ENCODE data around the gene NCKAP5.

Gene NCKAP5

GRCh38 chr2:133039531-133039930, 528.7 kb downstream of the NCKAP5 start:
- Histone ChIP-seq H4K8ac (ENCODE audit: low read depth, low read length) (no peak overlapping the region), H2BK120ac (ENCODE audit: insufficient read depth, low read length, poor library complexity) (no peak overlapping the region), H3K27ac (ENCODE audit: low read depth, low read length) (no peak overlapping the region), H2AFZ (ENCODE audit: insufficient read depth, low read length, poor library complexity) (no peak overlapping the region), H3K79me2 (ENCODE audit: control insufficient read depth, insufficient read depth, low read length, poor library complexity) (no peaks in the 10 kb centered on the region), H3K9ac (ENCODE audit: low read length) (no peak overlapping the region), H3K23ac (ENCODE audit: low read length) (no peak overlapping the region), H3K27me3 (ENCODE audit: insufficient read depth, low read length) (no peaks in the 10 kb centered on the region), H3K4me1 (ENCODE audit: control insufficient read depth in 1 of 2, insufficient read depth in 2 of 2, low read length in 2 of 2) (no peaks in the 10 kb centered on the region), H4K91ac (ENCODE audit: low read depth, low read length) (no peak overlapping the region), H3K4me3 (ENCODE audit: low read depth, low read length) (no peak overlapping the region), H3K9me3 (ENCODE audit: insufficient read depth, low read depth, low read length) (no peaks in the 10 kb centered on the region), H2BK5ac (ENCODE audit: low read depth, low read length, poor library complexity) (no peak overlapping the region), H3K18ac (ENCODE audit: low read length) (no peak overlapping the region), H3K4ac (ENCODE audit: low read depth, low read length) (no peak overlapping the region), H3K79me1 (ENCODE audit: low read length) (no peaks in the 10 kb centered on the region), H3K4me2 (ENCODE audit: low read length) (no peak overlapping the region), H3K14ac (ENCODE audit: low read length) (no peak overlapping the region), H2BK12ac (ENCODE audit: low read length) (no peak overlapping the region), H3K36me3 (ENCODE audit: control insufficient read depth in 1 of 2, insufficient read depth in 2 of 2, low read length in 2 of 2) (no peaks in the 10 kb centered on the region), H4K12ac (ENCODE audit: low read depth, low read length) (no peak overlapping the region), H2AK5ac (ENCODE audit: low read length) (no peak overlapping the region)
- WGBS (ENCODE audit: extremely low coverage, insufficient coverage, insufficient read length) = no CpG with 5 or more reads among the region's 1 CpG
- DNase-seq = no peak

- no peak overlapping the region for H3K4me3 ChIP-seq (ENCODE audit: low read depth, low read length)
- no peaks in the 10 kb centered on the region for H3K79me2 ChIP-seq (ENCODE audit: control insufficient read depth, insufficient read depth, low read length, poor library complexity)
- no peak overlapping the region for H2BK5ac ChIP-seq (ENCODE audit: low read depth, low read length, poor library complexity)
- H3K9me3 ChIP-seq (ENCODE audit: insufficient read depth, low read depth, low read length) = no peaks in the 10 kb centered on the region
- H3K9ac ChIP-seq (ENCODE audit: low read length) = no peak overlapping the region
- no peak overlapping the region for H2AFZ ChIP-seq (ENCODE audit: insufficient read depth, low read length, poor library complexity)
- H3K4ac ChIP-seq (ENCODE audit: low read depth, low read length) = no peak overlapping the region
- no peaks in the 10 kb centered on the region for H3K4me1 ChIP-seq (ENCODE audit: control insufficient read depth in 1 of 2, insufficient read depth in 2 of 2, low read length in 2 of 2)
- H3K4me2 ChIP-seq (ENCODE audit: low read length) = no peak overlapping the region
- DNase-seq = no peak
- no peak overlapping the region for H3K14ac ChIP-seq (ENCODE audit: low read length)
- H2BK12ac ChIP-seq (ENCODE audit: low read length) = no peak overlapping the region
- H4K12ac ChIP-seq (ENCODE audit: low read depth, low read length) = no peak overlapping the region
- no peak overlapping the region for H3K18ac ChIP-seq (ENCODE audit: low read length)
- no peaks in the 10 kb centered on the region for H3K79me1 ChIP-seq (ENCODE audit: low read length)
- no peaks in the 10 kb centered on the region for H3K27me3 ChIP-seq (ENCODE audit: insufficient read depth, low read length)
- H2BK120ac ChIP-seq (ENCODE audit: insufficient read depth, low read length, poor library complexity) = no peak overlapping the region
- no peak overlapping the region for H3K23ac ChIP-seq (ENCODE audit: low read length)
- H3K27ac ChIP-seq (ENCODE audit: low read depth, low read length) = no peak overlapping the region
- no peak overlapping the region for H2AK5ac ChIP-seq (ENCODE audit: low read length)
- no peaks in the 10 kb centered on the region for H3K36me3 ChIP-seq (ENCODE audit: control insufficient read depth in 1 of 2, insufficient read depth in 2 of 2, low read length in 2 of 2)
- H4K8ac ChIP-seq (ENCODE audit: low read depth, low read length) = no peak overlapping the region
- H4K91ac ChIP-seq (ENCODE audit: low read depth, low read length) = no peak overlapping the region
- no CpG with 5 or more reads among the region's 6 CpGs for WGBS (ENCODE audit: extremely low coverage, insufficient coverage, insufficient read length)
Measured at GRCh38 chr2:133026536-133027177, 541.6 kb downstream of the NCKAP5 start.

- no peak overlapping the region for H3K9ac ChIP-seq (ENCODE audit: low read length)
- no peak overlapping the region for H2BK5ac ChIP-seq (ENCODE audit: low read depth, low read length, poor library complexity)
- no peak for DNase-seq
- H2AFZ ChIP-seq (ENCODE audit: insufficient read depth, low read length, poor library complexity) = no peak overlapping the region
- no peak overlapping the region for H4K8ac ChIP-seq (ENCODE audit: low read depth, low read length)
- H3K79me2 ChIP-seq (ENCODE audit: control insufficient read depth, insufficient read depth, low read length, poor library complexity) = no peaks in the 10 kb centered on the region
- no peak overlapping the region for H3K4me3 ChIP-seq (ENCODE audit: low read depth, low read length)
- no CpG with 5 or more reads among the region's 3 CpGs for WGBS (ENCODE audit: extremely low coverage, insufficient coverage, insufficient read length)
- H3K4me1 ChIP-seq (ENCODE audit: control insufficient read depth in 1 of 2, insufficient read depth in 2 of 2, low read length in 2 of 2) = no peaks in the 10 kb centered on the region
- no peak overlapping the region for H2BK120ac ChIP-seq (ENCODE audit: insufficient read depth, low read length, poor library complexity)
- no peak overlapping the region for H2BK12ac ChIP-seq (ENCODE audit: low read length)
- H3K79me1 ChIP-seq (ENCODE audit: low read length) = no peaks in the 10 kb centered on the region
- H3K23ac ChIP-seq (ENCODE audit: low read length) = no peak overlapping the region
- no peak overlapping the region for H2AK5ac ChIP-seq (ENCODE audit: low read length)
- H4K91ac ChIP-seq (ENCODE audit: low read depth, low read length) = no peak overlapping the region
- no peak overlapping the region for H3K27ac ChIP-seq (ENCODE audit: low read depth, low read length)
- no peaks in the 10 kb centered on the region for H3K9me3 ChIP-seq (ENCODE audit: insufficient read depth, low read depth, low read length)
- no peaks in the 10 kb centered on the region for H3K27me3 ChIP-seq (ENCODE audit: insufficient read depth, low read length)
- H3K36me3 ChIP-seq (ENCODE audit: control insufficient read depth in 1 of 2, insufficient read depth in 2 of 2, low read length in 2 of 2) = no peaks in the 10 kb centered on the region
- no peak overlapping the region for H3K4ac ChIP-seq (ENCODE audit: low read depth, low read length)
- no peak overlapping the region for H3K4me2 ChIP-seq (ENCODE audit: low read length)
- no peak overlapping the region for H3K14ac ChIP-seq (ENCODE audit: low read length)
- no peak overlapping the region for H4K12ac ChIP-seq (ENCODE audit: low read depth, low read length)
- no peak overlapping the region for H3K18ac ChIP-seq (ENCODE audit: low read length)
Measured at GRCh38 chr2:133025004-133025403, 543.3 kb downstream of the NCKAP5 start.

GRCh38 chr2:133012847-133013734, 555.2 kb downstream of the NCKAP5 start:
- H3K14ac ChIP-seq (ENCODE audit: low read length) = no peak overlapping the region
- H2AFZ ChIP-seq (ENCODE audit: insufficient read depth, low read length, poor library complexity) = no peak overlapping the region
- no peak overlapping the region for H3K4me3 ChIP-seq (ENCODE audit: low read depth, low read length)
- no peak overlapping the region for H3K4me2 ChIP-seq (ENCODE audit: low read length)
- H3K18ac ChIP-seq (ENCODE audit: low read length) = no peak overlapping the region
- H4K91ac ChIP-seq (ENCODE audit: low read depth, low read length) = no peak overlapping the region
- H4K8ac ChIP-seq (ENCODE audit: low read depth, low read length) = no peak overlapping the region
- H3K79me2 ChIP-seq (ENCODE audit: control insufficient read depth, insufficient read depth, low read length, poor library complexity) = no peaks in the 10 kb centered on the region
- no peak overlapping the region for H3K4ac ChIP-seq (ENCODE audit: low read depth, low read length)
- no peak overlapping the region for H3K27ac ChIP-seq (ENCODE audit: low read depth, low read length)
- H3K27me3 ChIP-seq (ENCODE audit: insufficient read depth, low read length) = no peaks in the 10 kb centered on the region
- H3K9me3 ChIP-seq (ENCODE audit: insufficient read depth, low read depth, low read length) = no peaks in the 10 kb centered on the region
- no peak overlapping the region for H2BK5ac ChIP-seq (ENCODE audit: low read depth, low read length, poor library complexity)
- no peak overlapping the region for H3K9ac ChIP-seq (ENCODE audit: low read length)
- H3K23ac ChIP-seq (ENCODE audit: low read length) = no peak overlapping the region
- DNase-seq = no peak
- H3K36me3 ChIP-seq (ENCODE audit: control insufficient read depth in 1 of 2, insufficient read depth in 2 of 2, low read length in 2 of 2) = no peaks in the 10 kb centered on the region
- no peak overlapping the region for H2AK5ac ChIP-seq (ENCODE audit: low read length)
- no peaks in the 10 kb centered on the region for H3K4me1 ChIP-seq (ENCODE audit: control insufficient read depth in 1 of 2, insufficient read depth in 2 of 2, low read length in 2 of 2)
- no CpG with 5 or more reads among the region's 6 CpGs for WGBS (ENCODE audit: extremely low coverage, insufficient coverage, insufficient read length)
- H2BK120ac ChIP-seq (ENCODE audit: insufficient read depth, low read length, poor library complexity) = no peak overlapping the region
- no peak overlapping the region for H2BK12ac ChIP-seq (ENCODE audit: low read length)
- no peak overlapping the region for H4K12ac ChIP-seq (ENCODE audit: low read depth, low read length)
- H3K79me1 ChIP-seq (ENCODE audit: low read length) = no peaks in the 10 kb centered on the region
